HCT116 (cell line): ENCODE data around the gene PRELID2. TPM values are rescaled to one million over a fixed set of nuclear protein-coding genes. Genes with fewer than 3 reads are reported as not detected.

Experiments used
- ATAC-seq: fragments of 200-7000 bp; cut with Tn5 transposase; 2 replicates; pipeline ENCODE4 v1.9.1; 2020; ENCODE audit warnings: mild to moderate bottlenecking, moderate library complexity
- BruUV-seq: library from RNA; stranded (reverse); fragments of 400-500 nt; replicated peaks from 2 replicates; lab custom pipeline; 2021; lab: Mats Ljungman, UMichigan
- CTCF ChIA-PET: fragments of 300-600 bp; sonication (Branson Sonifier 250); formaldehyde crosslinking; loops from one replicate; lab custom pipeline; 2021; ENCODE audit warnings: antibody characterized with exemption; lab: Charles Lee
- POLR2A ChIA-PET: fragments of 300-600, 350-600 bp; sonication (Branson Sonifier 250); formaldehyde crosslinking; loops from one replicate; lab custom pipeline; 2021; ENCODE audit warnings: antibody characterized with exemption; lab: Charles Lee
- RAD21 ChIA-PET, 2 experiments: fragments of 300-600 bp; sonication (Branson Sonifier 250); formaldehyde crosslinking; loops; one replicate each; lab custom pipeline; 2023; ENCODE audit warnings: low total read pairs in 2 of 2; ENCODE audit not compliant: uncharacterized antibody in 2 of 2, unreplicated experiment in 2 of 2, low non-redundant PET in 1 of 2; lab: Charles Lee
- DNase-seq: peaks from one replicate; pipeline ENCODE4 v3.0.0-alpha.2; 2010; ENCODE audit warnings: low read depth, low spot score
- H2AFZ ChIP-seq: fragments of 200-600 bp; shearing (Covaris generic), sonication (generic); 2 replicates; pipeline ENCODE4 v1.6.1; 2017; ENCODE audit warnings: low read depth, mixed run types, mixed read lengths, antibody characterized with exemption, low read length; ENCODE audit not compliant: poor library complexity, severe bottlenecking
- H3K27ac ChIP-seq: 2 replicates; pipeline ENCODE4 v1.5.1; 2012; ENCODE audit warnings: low read depth, low read length
- H3K27me3 ChIP-seq: fragments of 200-600 bp; sonication (generic); 2 replicates; pipeline ENCODE4 v1.6.1; 2016; ENCODE audit warnings: mixed run types, low read length, mixed read lengths; ENCODE audit not compliant: insufficient read depth
- H3K36me3 ChIP-seq, 2 experiments: fragments of 200-500 bp in 1 of 2; fragments of 200-600 bp in 1 of 2; sonication (Bioruptor generic) in 1 of 2; sonication (generic) in 1 of 2; 2 replicates each; pipeline versions ENCODE4 v1.5.1 to v1.6.1; 2014 to 2016; ENCODE audit warnings: low read length in 2 of 2, inconsistent platforms in 1 of 2, mixed read lengths in 1 of 2, mixed run types in 1 of 2; ENCODE audit not compliant: insufficient read depth in 2 of 2, control insufficient read depth in 1 of 2
- H3K4me1 ChIP-seq, 2 experiments: fragments of 200-600 bp in 1 of 2; sonication (generic) in 1 of 2; 2 replicates each; pipeline versions ENCODE4 v1.5.1 to v1.6.1; 2012 to 2017; ENCODE audit warnings: low read length in 2 of 2, inconsistent platforms in 1 of 2, mild to moderate bottlenecking in 1 of 2, mixed read lengths in 1 of 2, mixed run types in 1 of 2, moderate library complexity in 1 of 2; ENCODE audit not compliant: insufficient read depth in 2 of 2, control insufficient read depth in 1 of 2
- H3K4me2 ChIP-seq: fragments of 200-600 bp; sonication (generic); 2 replicates; pipeline ENCODE4 v1.6.1; 2017; ENCODE audit warnings: mixed run types, low read length, mixed read lengths
- H3K4me3 ChIP-seq, 2 experiments: fragments of 200-600 bp in 1 of 2; sonication (generic) in 1 of 2; replicated peaks in 1 of 2; 2 replicates each; pipeline ENCODE4 v1.5.1; 2011 to 2016; ENCODE audit warnings: low read length in 2 of 2, control low read depth in 1 of 2, low read depth in 1 of 2, mild to moderate bottlenecking in 1 of 2, mixed read lengths in 1 of 2, mixed run types in 1 of 2
- H3K79me2 ChIP-seq: fragments of 200-600 bp; sonication (generic); 2 replicates; pipeline ENCODE4 v1.6.1; 2017; ENCODE audit warnings: mild to moderate bottlenecking, mixed run types, low read length, moderate library complexity, mixed read lengths; ENCODE audit not compliant: insufficient read depth
- H3K9ac ChIP-seq: fragments of 200-600 bp; sonication (generic); 2 replicates; pipeline ENCODE4 v1.6.1; 2016; ENCODE audit warnings: low read length, mixed read lengths
- H3K9me2 ChIP-seq: fragments of 200-600 bp; sonication (generic), shearing (Covaris generic); 2 replicates; pipeline ENCODE4 v1.6.1; 2017; ENCODE audit warnings: mixed run types, mild to moderate bottlenecking, moderate library complexity; ENCODE audit not compliant: insufficient read depth
- H3K9me3 ChIP-seq, 2 experiments: fragments of 200-500 bp in 1 of 2; fragments of 200-600 bp in 1 of 2; sonication (Bioruptor generic) in 1 of 2; sonication (generic) in 1 of 2; 2 replicates each; pipeline ENCODE4 v1.6.1; 2014 to 2017; ENCODE audit warnings: low read length in 2 of 2, mixed read lengths in 2 of 2, inconsistent platforms in 1 of 2, low read depth in 1 of 2, mild to moderate bottlenecking in 1 of 2, mixed run types in 1 of 2, moderate library complexity in 1 of 2; ENCODE audit not compliant: control insufficient read depth in 1 of 2, insufficient read depth in 1 of 2
- H4K20me1 ChIP-seq: fragments of 200-600 bp; sonication (generic), shearing (Covaris generic); 2 replicates; pipeline ENCODE4 v1.6.1; 2017; ENCODE audit warnings: mixed run types, mild to moderate bottlenecking, moderate library complexity; ENCODE audit not compliant: insufficient read depth
- CBX3 ChIP-seq: IDR thresholded peaks from 2 replicates; pipeline ENCODE4 v1.6.1; 2012; ENCODE audit warnings: low read depth
- EGR1 ChIP-seq: IDR thresholded peaks from 2 replicates; pipeline ENCODE4 v1.6.1; 2012; ENCODE audit warnings: low read depth
- ELF1 ChIP-seq: IDR thresholded peaks from 2 replicates; pipeline ENCODE4 v1.6.1; 2012; ENCODE audit warnings: low read depth, borderline replicate concordance
- EZH2 ChIP-seq: fragments of 200-600 bp; sonication (generic); IDR thresholded peaks from 2 replicates; pipeline ENCODE4 v1.6.1; 2017; ENCODE audit warnings: antibody characterized with exemption, mixed run types
- EZH2phosphoT487 ChIP-seq: fragments of 200-600 bp; IDR thresholded peaks from 2 replicates; pipeline ENCODE4 v1.6.1; 2018; ENCODE audit warnings: antibody characterized with exemption, borderline replicate concordance
- RAD21 ChIP-seq: IDR thresholded peaks from 2 replicates; pipeline ENCODE4 v1.6.1; 2012; ENCODE audit warnings: low read depth, mild to moderate bottlenecking
- TCF7L2 ChIP-seq: IDR thresholded peaks from 2 replicates; pipeline ENCODE4 v1.7.0; 2011; ENCODE audit warnings: borderline replicate concordance, inconsistent platforms; ENCODE audit not compliant: insufficient read depth, insufficient read length; ENCODE audit errors: extremely low read depth
- ZFX ChIP-seq: fragments of 450-650 bp; IDR thresholded peaks from 2 replicates; pipeline ENCODE4 v1.6.1; 2017
- intact Hi-C: fragments of 100-400 bp; cut with micrococcal nuclease; formaldehyde crosslinking; loops from 2 replicates; pipeline ENCODE4 v1.10.0; 2022
- total RNA-seq: library from RNA; stranded (reverse); gene quantifications from one replicate; pipeline ENCODE4 v1.2.1, GENCODE V29; 2021; ENCODE audit not compliant: unreplicated experiment
- TF ChIP-seq, protein P1 (sequence below): IDR thresholded peaks from 2 replicates; pipeline ENCODE4 v1.6.1; 2012
- TF ChIP-seq, protein P2 (sequence below): IDR thresholded peaks from 2 replicates; pipeline ENCODE4 v1.6.1; 2012
- TF ChIP-seq, protein P3 (sequence below): IDR thresholded peaks from 2 replicates; pipeline ENCODE4 v1.6.1; 2012; ENCODE audit warnings: low read depth
- TF ChIP-seq, protein P4 (sequence below): IDR thresholded peaks from 2 replicates; pipeline ENCODE4 v1.6.1; 2011; ENCODE audit warnings: mild to moderate bottlenecking, low read length, moderate library complexity; ENCODE audit not compliant: insufficient replicate concordance; ENCODE audit errors: extremely low read depth

Gene PRELID2
- total RNA-seq, 1 experiment from 2014 or later, result 20.1 TPM

DNA sequence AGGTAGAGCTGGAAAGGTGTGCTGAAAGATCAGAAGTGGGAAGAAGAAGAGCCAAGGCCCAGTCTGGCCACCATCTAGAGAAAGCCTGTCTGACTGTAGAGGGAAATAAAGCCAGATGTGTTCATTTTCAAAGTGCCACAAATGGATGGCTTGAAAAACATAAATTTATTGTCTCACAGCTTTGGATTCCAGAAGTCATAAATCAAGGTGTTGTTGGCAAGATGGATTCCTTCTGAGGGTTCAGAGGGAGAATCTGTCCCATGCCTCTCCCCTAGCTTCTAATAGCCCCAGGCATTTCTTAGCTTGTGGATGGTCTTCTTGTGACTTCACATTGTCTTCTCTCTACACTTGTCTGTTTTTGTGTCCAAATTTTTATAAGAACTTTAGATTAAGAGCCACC, 6.2 kb upstream of the PRELID2 start:
- Histone ChIP-seq H3K27me3 (no peaks in the 10 kb centered on the region), H3K79me2 (no peaks in the 10 kb centered on the region), H3K9ac (no peak overlapping the region), H3K36me3 (no peaks in the 10 kb centered on the region), H2AFZ (no peak overlapping the region), H3K9me3 (no peaks in the 10 kb centered on the region), H3K4me2 (no peak overlapping the region), H3K4me3 (no peak overlapping the region), H3K27ac (no peak overlapping the region), H3K4me1 (peaks cover 0 to under 1% of the 10 kb centered on the region in 2 experiments; a peak in 2 of 4 replicates), H4K20me1 (no peaks in the 10 kb centered on the region), H3K9me2 (no peaks in the 10 kb centered on the region)
- RAD21 ChIA-PET, result no interaction called here
- CTCF ChIA-PET, result interaction anchor here (1.5 kb wide), 1 partner anchor 47 kb away, joined by 5 read pairs; no protein-coding TSS in a partner anchor
- POLR2A ChIA-PET, result no interaction called here
- ATAC-seq (no peak), DNase-seq (no peak)
- no TSS peak for BruUV-seq
- intact Hi-C loops, result no loop called here
- no peak for TF ChIP-seq ELF1
- TF ChIP-seq EZH2, result no peak
- TF ChIP-seq EZH2phosphoT487, result no peak
- no peak for TF ChIP-seq RAD21
- TF ChIP-seq, protein P1, sequence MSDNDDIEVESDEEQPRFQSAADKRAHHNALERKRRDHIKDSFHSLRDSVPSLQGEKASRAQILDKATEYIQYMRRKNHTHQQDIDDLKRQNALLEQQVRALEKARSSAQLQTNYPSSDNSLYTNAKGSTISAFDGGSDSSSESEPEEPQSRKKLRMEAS, result no peak
- TF ChIP-seq TCF7L2, result no peak
- TF ChIP-seq, protein P2, sequence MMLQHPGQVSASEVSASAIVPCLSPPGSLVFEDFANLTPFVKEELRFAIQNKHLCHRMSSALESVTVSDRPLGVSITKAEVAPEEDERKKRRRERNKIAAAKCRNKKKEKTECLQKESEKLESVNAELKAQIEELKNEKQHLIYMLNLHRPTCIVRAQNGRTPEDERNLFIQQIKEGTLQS, result no peak
- no peak for TF ChIP-seq EGR1
- TF ChIP-seq ZFX, result no peak
- TF ChIP-seq, protein P3, sequence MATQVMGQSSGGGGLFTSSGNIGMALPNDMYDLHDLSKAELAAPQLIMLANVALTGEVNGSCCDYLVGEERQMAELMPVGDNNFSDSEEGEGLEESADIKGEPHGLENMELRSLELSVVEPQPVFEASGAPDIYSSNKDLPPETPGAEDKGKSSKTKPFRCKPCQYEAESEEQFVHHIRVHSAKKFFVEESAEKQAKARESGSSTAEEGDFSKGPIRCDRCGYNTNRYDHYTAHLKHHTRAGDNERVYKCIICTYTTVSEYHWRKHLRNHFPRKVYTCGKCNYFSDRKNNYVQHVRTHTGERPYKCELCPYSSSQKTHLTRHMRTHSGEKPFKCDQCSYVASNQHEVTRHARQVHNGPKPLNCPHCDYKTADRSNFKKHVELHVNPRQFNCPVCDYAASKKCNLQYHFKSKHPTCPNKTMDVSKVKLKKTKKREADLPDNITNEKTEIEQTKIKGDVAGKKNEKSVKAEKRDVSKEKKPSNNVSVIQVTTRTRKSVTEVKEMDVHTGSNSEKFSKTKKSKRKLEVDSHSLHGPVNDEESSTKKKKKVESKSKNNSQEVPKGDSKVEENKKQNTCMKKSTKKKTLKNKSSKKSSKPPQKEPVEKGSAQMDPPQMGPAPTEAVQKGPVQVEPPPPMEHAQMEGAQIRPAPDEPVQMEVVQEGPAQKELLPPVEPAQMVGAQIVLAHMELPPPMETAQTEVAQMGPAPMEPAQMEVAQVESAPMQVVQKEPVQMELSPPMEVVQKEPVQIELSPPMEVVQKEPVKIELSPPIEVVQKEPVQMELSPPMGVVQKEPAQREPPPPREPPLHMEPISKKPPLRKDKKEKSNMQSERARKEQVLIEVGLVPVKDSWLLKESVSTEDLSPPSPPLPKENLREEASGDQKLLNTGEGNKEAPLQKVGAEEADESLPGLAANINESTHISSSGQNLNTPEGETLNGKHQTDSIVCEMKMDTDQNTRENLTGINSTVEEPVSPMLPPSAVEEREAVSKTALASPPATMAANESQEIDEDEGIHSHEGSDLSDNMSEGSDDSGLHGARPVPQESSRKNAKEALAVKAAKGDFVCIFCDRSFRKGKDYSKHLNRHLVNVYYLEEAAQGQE, result no peak
- TF ChIP-seq, protein P4, sequence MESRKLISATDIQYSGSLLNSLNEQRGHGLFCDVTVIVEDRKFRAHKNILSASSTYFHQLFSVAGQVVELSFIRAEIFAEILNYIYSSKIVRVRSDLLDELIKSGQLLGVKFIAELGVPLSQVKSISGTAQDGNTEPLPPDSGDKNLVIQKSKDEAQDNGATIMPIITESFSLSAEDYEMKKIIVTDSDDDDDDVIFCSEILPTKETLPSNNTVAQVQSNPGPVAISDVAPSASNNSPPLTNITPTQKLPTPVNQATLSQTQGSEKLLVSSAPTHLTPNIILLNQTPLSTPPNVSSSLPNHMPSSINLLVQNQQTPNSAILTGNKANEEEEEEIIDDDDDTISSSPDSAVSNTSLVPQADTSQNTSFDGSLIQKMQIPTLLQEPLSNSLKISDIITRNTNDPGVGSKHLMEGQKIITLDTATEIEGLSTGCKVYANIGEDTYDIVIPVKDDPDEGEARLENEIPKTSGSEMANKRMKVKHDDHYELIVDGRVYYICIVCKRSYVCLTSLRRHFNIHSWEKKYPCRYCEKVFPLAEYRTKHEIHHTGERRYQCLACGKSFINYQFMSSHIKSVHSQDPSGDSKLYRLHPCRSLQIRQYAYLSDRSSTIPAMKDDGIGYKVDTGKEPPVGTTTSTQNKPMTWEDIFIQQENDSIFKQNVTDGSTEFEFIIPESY, result no peak
- TF ChIP-seq CBX3, result no peak
